ENCODE measurements around the gene KRTAP26-1.

Gene KRTAP26-1

GRCh38 chr21:30340714-30341573 lies 20.8 kb upstream of the KRTAP26-1 start:
- peak; percentile 96 for TF ChIP-seq CTCF (conservative IDR thresholded peaks at IDR 0.05)
- H3K27ac ChIP-seq, result peak overlapping the region; percentile 14

- peak overlapping the region; percentile 48 for H3K27ac ChIP-seq
- no peak for TF ChIP-seq CTCF (conservative IDR thresholded peaks at IDR 0.05)
Measured at GRCh38 chr21:30338717-30339116, 18.6 kb upstream of the KRTAP26-1 start.

GRCh38 chr21:30337772-30338171 lies 17.7 kb upstream of the KRTAP26-1 start:
- TF ChIP-seq CTCF (conservative IDR thresholded peaks at IDR 0.05), result no peak
- peak overlapping the region; percentile 48 for H3K27ac ChIP-seq

- H3K27ac ChIP-seq, result peak within 1 kb of the TSS; percentile 48
- TF ChIP-seq CTCF (conservative IDR thresholded peaks at IDR 0.05), result no peak
Measured at GRCh38 chr21:30337276-30337744, 17.2 kb upstream of the KRTAP26-1 start, which contains the start of gene KRTAP27-1. Gene KRTAP27-1 (minus strand): TSS chr21:30337694. CDS start chr21:30337668, 26 bp downstream.

- no peak for TF ChIP-seq CTCF (conservative IDR thresholded peaks at IDR 0.05)
- no peak overlapping the region for H3K27ac ChIP-seq
Measured at GRCh38 chr21:30336596-30336995, 16.5 kb upstream of the KRTAP26-1 start.

GRCh38 chr21:30333736-30334135 lies 13.6 kb upstream of the KRTAP26-1 start:
- TF ChIP-seq CTCF (conservative IDR thresholded peaks at IDR 0.05), result no peak
- H3K27ac ChIP-seq, result no peak overlapping the region

GRCh38 chr21:30332681-30333080 lies 12.6 kb upstream of the KRTAP26-1 start:
- no peak for TF ChIP-seq CTCF (conservative IDR thresholded peaks at IDR 0.05)

More at GRCh38 chr21:30332681-30333080, 12.6 kb upstream of the KRTAP26-1 start:
- H3K27ac ChIP-seq, result no peak overlapping the region
